ENCODE results near the gene NEUROD2.

Gene NEUROD2

DNA sequence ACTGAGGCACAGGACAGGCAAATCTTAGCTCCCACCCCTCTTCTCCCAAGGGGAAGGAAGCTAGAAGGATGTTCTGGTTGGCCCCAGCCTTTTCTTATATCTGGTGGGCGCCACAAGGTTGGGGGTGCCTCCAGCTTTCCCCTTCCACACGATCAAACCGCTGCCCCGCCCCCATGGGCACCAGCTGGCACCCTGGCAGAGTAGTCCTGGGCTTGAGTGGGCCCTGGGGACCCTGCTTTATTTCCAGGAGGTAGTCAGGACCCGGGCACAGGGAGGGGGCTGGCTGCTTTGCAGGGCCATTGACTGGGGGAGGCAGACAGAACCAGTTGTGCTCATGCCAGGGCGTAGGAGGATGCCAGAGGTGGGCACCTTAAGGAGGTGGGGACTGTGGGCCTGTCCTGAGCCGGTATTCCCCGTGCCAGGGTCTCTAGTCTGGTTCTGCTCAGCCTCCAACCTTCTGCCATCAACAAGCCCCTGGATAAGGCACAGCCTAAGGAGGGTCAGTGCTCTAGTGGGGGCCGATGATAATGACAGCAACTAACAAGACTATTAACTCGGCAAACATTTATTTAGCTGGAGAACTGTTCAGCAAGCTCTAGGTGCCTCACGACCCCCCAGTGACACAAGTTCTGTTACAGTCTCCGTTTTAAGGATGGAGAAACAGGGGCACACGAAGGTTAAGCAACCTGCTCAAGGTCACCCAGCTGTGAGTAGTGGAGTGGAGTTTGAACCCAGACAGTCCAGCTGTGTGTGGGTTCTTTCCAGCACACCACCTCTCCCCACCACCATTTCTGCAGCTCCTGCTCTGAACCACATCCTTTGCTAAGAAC lies 11.5 kb upstream of the NEUROD2 start:
- TF ChIP-seq ZNF8 (CRISPR knock-in tag; IDR thresholded peaks at IDR 0.05) (no peak), OSR1 (CRISPR knock-in tag; IDR thresholded peaks at IDR 0.05) (no peak), PATZ1 (CRISPR knock-in tag; IDR thresholded peaks at IDR 0.05; ENCODE audit: borderline replicate concordance) (no peak), ZFP30 (CRISPR knock-in tag; IDR thresholded peaks at IDR 0.05) (no peak), ZC3H10 (CRISPR knock-in tag; IDR thresholded peaks at IDR 0.05) (no peak), CREB5 (CRISPR knock-in tag; IDR thresholded peaks at IDR 0.05; ENCODE audit: low read depth) (no peak), PPARA (CRISPR knock-in tag; IDR thresholded peaks at IDR 0.05; ENCODE audit: borderline replicate concordance) (no peak), TOX (CRISPR knock-in tag; IDR thresholded peaks at IDR 0.05; ENCODE audit: borderline replicate concordance) (no peak), ISL1 (CRISPR knock-in tag; IDR thresholded peaks at IDR 0.05) (no peak), RARB (CRISPR knock-in tag; IDR thresholded peaks at IDR 0.05) (no peak), ZNF70 (CRISPR knock-in tag; IDR thresholded peaks at IDR 0.05) (no peak), POU6F1 (CRISPR knock-in tag; IDR thresholded peaks at IDR 0.05; ENCODE audit: borderline replicate concordance, low read depth) (no peak), BACH2 (CRISPR knock-in tag; IDR thresholded peaks at IDR 0.05; ENCODE audit: borderline replicate concordance) (no peak), CSDC2 (CRISPR knock-in tag; IDR thresholded peaks at IDR 0.05) (no peak), ESRRG (CRISPR knock-in tag; IDR thresholded peaks at IDR 0.05) (no peak), ZFP3 (CRISPR knock-in tag; IDR thresholded peaks at IDR 0.05) (no peak), TCF4 (CRISPR knock-in tag; IDR thresholded peaks at IDR 0.05; ENCODE audit: borderline replicate concordance) (no peak)
- TF ChIP-seq, protein P1, sequence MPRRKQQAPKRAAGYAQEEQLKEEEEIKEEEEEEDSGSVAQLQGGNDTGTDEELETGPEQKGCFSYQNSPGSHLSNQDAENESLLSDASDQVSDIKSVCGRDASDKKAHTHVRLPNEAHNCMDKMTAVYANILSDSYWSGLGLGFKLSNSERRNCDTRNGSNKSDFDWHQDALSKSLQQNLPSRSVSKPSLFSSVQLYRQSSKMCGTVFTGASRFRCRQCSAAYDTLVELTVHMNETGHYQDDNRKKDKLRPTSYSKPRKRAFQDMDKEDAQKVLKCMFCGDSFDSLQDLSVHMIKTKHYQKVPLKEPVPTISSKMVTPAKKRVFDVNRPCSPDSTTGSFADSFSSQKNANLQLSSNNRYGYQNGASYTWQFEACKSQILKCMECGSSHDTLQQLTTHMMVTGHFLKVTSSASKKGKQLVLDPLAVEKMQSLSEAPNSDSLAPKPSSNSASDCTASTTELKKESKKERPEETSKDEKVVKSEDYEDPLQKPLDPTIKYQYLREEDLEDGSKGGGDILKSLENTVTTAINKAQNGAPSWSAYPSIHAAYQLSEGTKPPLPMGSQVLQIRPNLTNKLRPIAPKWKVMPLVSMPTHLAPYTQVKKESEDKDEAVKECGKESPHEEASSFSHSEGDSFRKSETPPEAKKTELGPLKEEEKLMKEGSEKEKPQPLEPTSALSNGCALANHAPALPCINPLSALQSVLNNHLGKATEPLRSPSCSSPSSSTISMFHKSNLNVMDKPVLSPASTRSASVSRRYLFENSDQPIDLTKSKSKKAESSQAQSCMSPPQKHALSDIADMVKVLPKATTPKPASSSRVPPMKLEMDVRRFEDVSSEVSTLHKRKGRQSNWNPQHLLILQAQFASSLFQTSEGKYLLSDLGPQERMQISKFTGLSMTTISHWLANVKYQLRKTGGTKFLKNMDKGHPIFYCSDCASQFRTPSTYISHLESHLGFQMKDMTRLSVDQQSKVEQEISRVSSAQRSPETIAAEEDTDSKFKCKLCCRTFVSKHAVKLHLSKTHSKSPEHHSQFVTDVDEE (CRISPR knock-in tag; IDR thresholded peaks at IDR 0.05) = no peak
- no peak for ATAC-seq

DNA sequence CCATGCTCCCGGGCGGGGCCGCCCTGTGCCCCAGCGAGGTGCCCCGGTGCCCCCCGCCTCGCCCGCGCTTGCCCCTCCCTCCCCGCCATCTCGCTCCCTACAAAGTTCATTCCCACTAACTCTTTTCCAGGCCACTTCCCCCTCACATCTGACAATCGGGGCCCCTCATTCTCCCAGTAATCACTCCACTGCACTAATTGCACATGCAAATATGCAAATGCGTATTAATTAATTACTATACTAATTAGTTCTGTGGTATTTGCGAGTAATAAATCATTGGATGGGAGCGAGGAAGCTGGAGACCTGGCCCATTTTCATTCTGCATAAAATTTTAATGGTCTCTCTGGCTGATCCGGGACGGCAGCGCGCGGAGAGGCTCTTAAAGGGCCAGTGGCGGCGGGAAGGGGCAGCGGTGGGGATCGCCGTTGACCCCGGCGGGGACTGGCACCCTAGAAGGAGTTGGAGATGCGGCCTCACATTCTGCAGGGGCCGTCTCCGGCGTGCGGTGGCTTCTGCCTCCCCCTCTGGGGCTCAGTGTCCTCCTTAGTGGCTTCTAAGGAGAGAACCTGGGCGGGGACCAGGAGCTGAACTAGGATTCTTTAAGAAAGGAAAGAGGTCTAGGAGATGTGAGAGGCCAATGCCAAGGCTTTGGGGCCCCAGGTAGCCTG lies 10.7 kb upstream of the NEUROD2 start:
- no peak for TF ChIP-seq PATZ1 (CRISPR knock-in tag; IDR thresholded peaks at IDR 0.05; ENCODE audit: borderline replicate concordance)
- TF ChIP-seq TCF4 (CRISPR knock-in tag; IDR thresholded peaks at IDR 0.05; ENCODE audit: borderline replicate concordance) = no peak
- no peak for TF ChIP-seq SNAI2 (CRISPR knock-in tag; IDR thresholded peaks at IDR 0.05)
- peak; percentile 18 for ATAC-seq
